K562 (cell line): ENCODE data around the gene OR1J1. TPM values are rescaled to one million over a fixed set of nuclear protein-coding genes. Genes with fewer than 3 reads are reported as not detected.

Source experiments
- DNMT1 ChIP-seq: fragments of 450-650 bp; IDR thresholded peaks from 2 replicates; pipeline ENCODE4 v1.6.1; 2016; ENCODE audit warnings: antibody characterized with exemption, mild to moderate bottlenecking
- ETV5 ChIP-seq: sonication (generic); formaldehyde crosslinking; IDR thresholded peaks from 2 replicates; pipeline ENCODE4 v1.4.0; 2020; ENCODE audit warnings: low read depth, mild to moderate bottlenecking, missing genetic modification reagents
- HDAC6 ChIP-seq: IDR thresholded peaks from 2 replicates; pipeline ENCODE4 v1.6.1; 2012; ENCODE audit warnings: low read depth, mild to moderate bottlenecking, control low read depth, inconsistent platforms, low read length, moderate library complexity
- JUNB ChIP-seq: fragments of 450-650 bp; formaldehyde crosslinking; conservative IDR thresholded peaks from 2 replicates; pipeline ENCODE4 v1.4.0; 2020; ENCODE audit warnings: mild to moderate bottlenecking
- LEF1 ChIP-seq: fragments of 450-650 bp; IDR thresholded peaks from 2 replicates; pipeline ENCODE4 v1.6.1; 2016; ENCODE audit warnings: mild to moderate bottlenecking
- MEIS2 ChIP-seq: fragments of 450-650 bp; IDR thresholded peaks from 2 replicates; pipeline ENCODE4 v1.6.1; 2014; ENCODE audit warnings: mild to moderate bottlenecking; ENCODE audit not compliant: partially characterized antibody
- ZFP1 ChIP-seq: fragments of 450-650 bp; formaldehyde crosslinking; IDR thresholded peaks from 2 replicates; pipeline ENCODE4 v1.4.0; 2020; ENCODE audit warnings: mild to moderate bottlenecking, mixed read lengths
- ZNF174 ChIP-seq: fragments of 250-450 bp; sonication (Bioruptor Pico); IDR thresholded peaks from 2 replicates; pipeline ENCODE4 v1.4.0; 2020; ENCODE audit warnings: mild to moderate bottlenecking
- ZNF830 ChIP-seq: fragments of 250-450 bp; sonication (Bioruptor Pico); IDR thresholded peaks from 2 replicates; pipeline ENCODE4 v1.5.0; 2021; ENCODE audit warnings: mild to moderate bottlenecking
- polyA plus RNA-seq, 8 experiments: library from polyadenylated mRNA; depleted of rRNA in 4 of 8; stranded (reverse) in 5 of 8; unstranded in 3 of 8; fragments of >200 nt; fragmentation: Nextera tagmentation in 2 of 8; fragmentation: Illumina TruSeq in 1 of 8; extraction: Ambion mirVana in 2 of 8; extraction: Trizol in 1 of 8; gene quantifications; 2 replicates each; pipeline versions ENCODE4 v1.2.1 to v1.2.3, GENCODE V29; 2011 to 2014; ENCODE audit warnings: inconsistent platforms in 1 of 8, missing spikeins in 1 of 8
- total RNA-seq, 7 experiments: library from RNA; depleted of rRNA in 6 of 7; stranded (reverse); fragments of >200 nt in 6 of 7; fragmentation: Illumina TruSeq in 2 of 7; extraction: Trizol in 2 of 7; gene quantifications; 2 replicates each; pipeline versions ENCODE4 v1.2.1 to v1.2.3, GENCODE V29; 2011 to 2021; ENCODE audit warnings: low replicate concordance in 1 of 7
- TF ChIP-seq, protein P1 (sequence below), 2 experiments: fragments of 450-650 bp in 1 of 2; sonication (generic) in 1 of 2; formaldehyde crosslinking in 1 of 2; IDR thresholded peaks; 2 replicates each; pipeline versions ENCODE4 v1.7.1 to v1.9.0; 2016 to 2022; ENCODE audit warnings: inconsistent platforms in 1 of 2, mild to moderate bottlenecking in 1 of 2, missing genetic modification reagents in 1 of 2
- TF ChIP-seq, protein P2 (sequence below), 3 experiments: fragments of 200-800 bp in 1 of 3; sonication (Bioruptor generic) in 1 of 3; sonication (generic) in 1 of 3; formaldehyde crosslinking in 1 of 3; IDR thresholded peaks; 2 replicates each; pipeline versions ENCODE4 v1.6.1 to v1.8.0; 2016 to 2022; ENCODE audit warnings: mild to moderate bottlenecking in 2 of 3, missing compliant biosample characterization in 2 of 3, missing genetic modification characterization in 2 of 3, missing genetic modification reagents in 1 of 3
- TF ChIP-seq, protein P3 (sequence below): fragments of 450-650 bp; IDR thresholded peaks from 2 replicates; pipeline ENCODE4 v1.6.1; 2016; ENCODE audit warnings: mild to moderate bottlenecking
- TF ChIP-seq, protein P4 (sequence below): fragments of 450-650 bp; IDR thresholded peaks from 2 replicates; pipeline ENCODE4 v1.6.1; 2017; ENCODE audit warnings: mild to moderate bottlenecking, moderate library complexity

OR1J1 gene
- total and polyA plus RNA-seq, 9 of the 15 experiments (the other 6 are each of a cell fraction or from before 2014, with no cell fraction given) = not detected

DNA sequence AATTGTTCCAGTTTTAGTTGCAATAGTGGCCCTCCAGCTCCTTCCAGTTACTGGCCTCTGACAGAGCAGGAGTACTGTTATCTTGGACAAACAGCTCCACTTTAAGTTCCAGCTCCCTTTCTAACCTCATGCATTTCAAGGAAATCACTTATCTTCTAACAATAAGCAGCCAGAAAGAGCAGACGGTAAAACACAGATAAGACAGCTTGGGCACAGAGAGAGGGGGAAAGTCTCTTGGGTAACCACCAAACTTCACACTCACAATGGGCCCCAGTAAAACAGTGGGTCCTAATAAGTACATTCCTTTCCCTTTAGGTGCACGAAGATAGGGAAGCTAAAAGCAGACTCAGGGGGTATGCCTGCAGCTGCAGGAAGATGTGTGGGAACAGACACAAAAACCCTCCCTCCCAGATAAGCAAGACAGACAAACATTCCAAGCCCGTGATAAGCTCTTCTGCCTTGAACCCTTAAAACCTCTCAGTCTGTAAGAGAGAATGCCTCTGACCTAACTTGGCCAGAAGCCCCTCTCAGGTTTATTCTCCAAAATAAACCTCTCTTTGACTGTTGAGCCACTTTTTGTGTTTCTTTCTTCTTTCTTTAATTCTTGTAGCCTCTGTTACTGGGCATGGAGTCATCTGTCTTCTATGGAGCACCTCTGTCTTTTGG lies 30.8 kb downstream of the OR1J1 start (continued):
- TF ChIP-seq, protein P1, sequence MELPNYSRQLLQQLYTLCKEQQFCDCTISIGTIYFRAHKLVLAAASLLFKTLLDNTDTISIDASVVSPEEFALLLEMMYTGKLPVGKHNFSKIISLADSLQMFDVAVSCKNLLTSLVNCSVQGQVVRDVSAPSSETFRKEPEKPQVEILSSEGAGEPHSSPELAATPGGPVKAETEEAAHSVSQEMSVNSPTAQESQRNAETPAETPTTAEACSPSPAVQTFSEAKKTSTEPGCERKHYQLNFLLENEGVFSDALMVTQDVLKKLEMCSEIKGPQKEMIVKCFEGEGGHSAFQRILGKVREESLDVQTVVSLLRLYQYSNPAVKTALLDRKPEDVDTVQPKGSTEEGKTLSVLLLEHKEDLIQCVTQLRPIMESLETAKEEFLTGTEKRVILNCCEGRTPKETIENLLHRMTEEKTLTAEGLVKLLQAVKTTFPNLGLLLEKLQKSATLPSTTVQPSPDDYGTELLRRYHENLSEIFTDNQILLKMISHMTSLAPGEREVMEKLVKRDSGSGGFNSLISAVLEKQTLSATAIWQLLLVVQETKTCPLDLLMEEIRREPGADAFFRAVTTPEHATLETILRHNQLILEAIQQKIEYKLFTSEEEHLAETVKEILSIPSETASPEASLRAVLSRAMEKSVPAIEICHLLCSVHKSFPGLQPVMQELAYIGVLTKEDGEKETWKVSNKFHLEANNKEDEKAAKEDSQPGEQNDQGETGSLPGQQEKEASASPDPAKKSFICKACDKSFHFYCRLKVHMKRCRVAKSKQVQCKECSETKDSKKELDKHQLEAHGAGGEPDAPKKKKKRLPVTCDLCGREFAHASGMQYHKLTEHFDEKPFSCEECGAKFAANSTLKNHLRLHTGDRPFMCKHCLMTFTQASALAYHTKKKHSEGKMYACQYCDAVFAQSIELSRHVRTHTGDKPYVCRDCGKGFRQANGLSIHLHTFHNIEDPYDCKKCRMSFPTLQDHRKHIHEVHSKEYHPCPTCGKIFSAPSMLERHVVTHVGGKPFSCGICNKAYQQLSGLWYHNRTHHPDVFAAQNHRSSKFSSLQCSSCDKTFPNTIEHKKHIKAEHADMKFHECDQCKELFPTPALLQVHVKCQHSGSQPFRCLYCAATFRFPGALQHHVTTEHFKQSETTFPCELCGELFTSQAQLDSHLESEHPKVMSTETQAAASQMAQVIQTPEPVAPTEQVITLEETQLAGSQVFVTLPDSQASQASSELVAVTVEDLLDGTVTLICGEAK (IDR thresholded peaks at IDR 0.05) = no peak
- TF ChIP-seq, protein P1 (CRISPR knock-in tag; IDR thresholded peaks at IDR 0.05) = no peak
- TF ChIP-seq ZNF174 (CRISPR knock-in tag) (no peak), DNMT1 (no peak), JUNB (CRISPR knock-in tag) (no peak), LEF1 (peak; percentile 85), HDAC6 (no peak), ZFP1 (no peak), MEIS2 (peak; percentile 1), ETV5 (CRISPR knock-in tag) (0 out of 2 replicates have a peak, but pooled peaks have one; percentile 34), ZNF830 (CRISPR knock-in tag) (no peak)
- TF ChIP-seq, protein P2, sequence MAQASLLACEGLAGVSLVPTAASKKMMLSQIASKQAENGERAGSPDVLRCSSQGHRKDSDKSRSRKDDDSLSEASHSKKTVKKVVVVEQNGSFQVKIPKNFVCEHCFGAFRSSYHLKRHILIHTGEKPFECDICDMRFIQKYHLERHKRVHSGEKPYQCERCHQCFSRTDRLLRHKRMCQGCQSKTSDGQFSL (CRISPR knock-in tag; IDR thresholded peaks at IDR 0.05) = no peak
- TF ChIP-seq, protein P2 (tag; IDR thresholded peaks at IDR 0.05) = no peak
- TF ChIP-seq, protein P3, sequence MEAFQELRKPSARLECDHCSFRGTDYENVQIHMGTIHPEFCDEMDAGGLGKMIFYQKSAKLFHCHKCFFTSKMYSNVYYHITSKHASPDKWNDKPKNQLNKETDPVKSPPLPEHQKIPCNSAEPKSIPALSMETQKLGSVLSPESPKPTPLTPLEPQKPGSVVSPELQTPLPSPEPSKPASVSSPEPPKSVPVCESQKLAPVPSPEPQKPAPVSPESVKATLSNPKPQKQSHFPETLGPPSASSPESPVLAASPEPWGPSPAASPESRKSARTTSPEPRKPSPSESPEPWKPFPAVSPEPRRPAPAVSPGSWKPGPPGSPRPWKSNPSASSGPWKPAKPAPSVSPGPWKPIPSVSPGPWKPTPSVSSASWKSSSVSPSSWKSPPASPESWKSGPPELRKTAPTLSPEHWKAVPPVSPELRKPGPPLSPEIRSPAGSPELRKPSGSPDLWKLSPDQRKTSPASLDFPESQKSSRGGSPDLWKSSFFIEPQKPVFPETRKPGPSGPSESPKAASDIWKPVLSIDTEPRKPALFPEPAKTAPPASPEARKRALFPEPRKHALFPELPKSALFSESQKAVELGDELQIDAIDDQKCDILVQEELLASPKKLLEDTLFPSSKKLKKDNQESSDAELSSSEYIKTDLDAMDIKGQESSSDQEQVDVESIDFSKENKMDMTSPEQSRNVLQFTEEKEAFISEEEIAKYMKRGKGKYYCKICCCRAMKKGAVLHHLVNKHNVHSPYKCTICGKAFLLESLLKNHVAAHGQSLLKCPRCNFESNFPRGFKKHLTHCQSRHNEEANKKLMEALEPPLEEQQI = peak; percentile 71
- TF ChIP-seq, protein P4, sequence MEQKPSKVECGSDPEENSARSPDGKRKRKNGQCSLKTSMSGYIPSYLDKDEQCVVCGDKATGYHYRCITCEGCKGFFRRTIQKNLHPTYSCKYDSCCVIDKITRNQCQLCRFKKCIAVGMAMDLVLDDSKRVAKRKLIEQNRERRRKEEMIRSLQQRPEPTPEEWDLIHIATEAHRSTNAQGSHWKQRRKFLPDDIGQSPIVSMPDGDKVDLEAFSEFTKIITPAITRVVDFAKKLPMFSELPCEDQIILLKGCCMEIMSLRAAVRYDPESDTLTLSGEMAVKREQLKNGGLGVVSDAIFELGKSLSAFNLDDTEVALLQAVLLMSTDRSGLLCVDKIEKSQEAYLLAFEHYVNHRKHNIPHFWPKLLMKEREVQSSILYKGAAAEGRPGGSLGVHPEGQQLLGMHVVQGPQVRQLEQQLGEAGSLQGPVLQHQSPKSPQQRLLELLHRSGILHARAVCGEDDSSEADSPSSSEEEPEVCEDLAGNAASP = no peak
